PFSK-1 (cell line): Measurements from ENCODE around the gene TOM1L2.

Experiments
- FOXP2 ChIP-seq: optimal IDR thresholded peaks from 2 replicates; pipeline ENCODE3; 2011; ENCODE audit warnings: borderline replicate concordance, control low read depth, inconsistent platforms; ENCODE audit not compliant: insufficient read depth; ENCODE audit errors: extremely low read length, extremely low read depth
- POLR2AphosphoS5 ChIP-seq: IDR thresholded peaks from 2 replicates; pipeline ENCODE4 v1.6.1; 2012; ENCODE audit warnings: low read depth, mild to moderate bottlenecking, control low read depth, low read length, moderate library complexity
- REST ChIP-seq, 2 experiments: IDR thresholded peaks; 2 replicates each; pipeline versions ENCODE4 v1.6.1 to v1.8.0; 2011 to 2012; ENCODE audit warnings: low read depth in 2 of 2, low read length in 2 of 2, control low read depth in 1 of 2, inconsistent platforms in 1 of 2, mild to moderate bottlenecking in 1 of 2, moderate library complexity in 1 of 2; ENCODE audit not compliant: insufficient read depth in 1 of 2
- SIN3A ChIP-seq: IDR thresholded peaks from 2 replicates; pipeline ENCODE4 v1.6.1; 2012; ENCODE audit warnings: mild to moderate bottlenecking, low read length, moderate library complexity, borderline replicate concordance; ENCODE audit not compliant: insufficient read depth
- TAF1 ChIP-seq: IDR thresholded peaks from 2 replicates; pipeline ENCODE4 v1.6.1; 2012; ENCODE audit warnings: low read length, control low read depth, borderline replicate concordance; ENCODE audit not compliant: insufficient read depth

TOM1L2 gene

GRCh38 chr17:17822616-17823015 lies 149.6 kb downstream of the TOM1L2 start:
- no peak for TF ChIP-seq REST (IDR thresholded peaks at IDR 0.05; ENCODE audit: insufficient read depth in 1 of 2, low read depth in 2 of 2, low read length in 2 of 2)
- TF ChIP-seq TAF1, result no peak
- TF ChIP-seq POLR2AphosphoS5, result no peak
- TF ChIP-seq FOXP2, result no peak
- TF ChIP-seq SIN3A, result no peak

DNA sequence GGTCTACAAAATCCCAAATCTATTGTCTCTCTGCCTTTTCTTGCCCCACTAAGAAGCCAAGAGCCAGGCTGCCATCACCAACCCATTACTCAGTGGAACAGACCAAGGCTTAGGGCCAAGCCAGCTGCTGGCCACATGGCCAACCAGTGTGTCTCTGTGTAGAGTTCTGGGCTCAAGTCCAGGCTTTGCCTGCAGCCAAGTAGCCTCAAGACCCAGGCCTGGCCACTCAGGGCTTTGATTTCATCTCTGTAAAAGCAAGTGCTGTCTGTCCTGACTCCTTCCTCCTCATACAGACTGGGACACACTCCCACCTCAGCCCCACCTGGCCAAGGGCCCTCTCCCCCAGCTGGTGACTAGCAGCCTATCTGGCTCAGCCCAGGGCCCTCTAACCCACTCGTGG lies 150.0 kb downstream of the TOM1L2 start:
- TF ChIP-seq TAF1, result no peak
- 0 out of 2 replicates have a peak, but pooled peaks have one; percentile 68 for TF ChIP-seq SIN3A
- no peak for TF ChIP-seq FOXP2
- peak in 1 of 2 experiments; percentile 51; a peak in 1 of 4 replicates for TF ChIP-seq REST (IDR thresholded peaks at IDR 0.05; ENCODE audit: insufficient read depth in 1 of 2, low read depth in 2 of 2, low read length in 2 of 2)

- TF ChIP-seq REST (IDR thresholded peaks at IDR 0.05; ENCODE audit: insufficient read depth in 1 of 2, low read depth in 2 of 2, low read length in 2 of 2) (no peak), FOXP2 (no peak), SIN3A (no peak), TAF1 (no peak), POLR2AphosphoS5 (no peak; the same call in 1 of the 2 replicates)
These were observed 151.6 kb downstream of the TOM1L2 start for GRCh38 chr17:17820463-17821158.

GRCh38 chr17:17820046-17820445 lies 152.2 kb downstream of the TOM1L2 start:
- TF ChIP-seq POLR2AphosphoS5 (no peak), FOXP2 (no peak), REST (IDR thresholded peaks at IDR 0.05; ENCODE audit: insufficient read depth in 1 of 2, low read depth in 2 of 2, low read length in 2 of 2) (no peak), TAF1 (no peak), SIN3A (no peak)
